Glutamatergic neuron (in vitro differentiated cells): Measurements from ENCODE around the gene ARMC10. TPM values are rescaled to one million over a fixed set of nuclear protein-coding genes. Genes with fewer than 3 reads are reported as not detected.

Experiments used
- DNase-seq: peaks from one replicate; pipeline ENCODE4 v3.0.0; 2022
- H3K27ac Mint-ChIP-seq: one replicate; pipeline ENCODE4 v1.8.0; 2020; ENCODE audit warnings: mild to moderate bottlenecking, mixed read lengths, inconsistent platforms; ENCODE audit not compliant: unreplicated experiment
- H3K27me3 Mint-ChIP-seq: one replicate; pipeline ENCODE4 v1.8.0; 2020; ENCODE audit warnings: mild to moderate bottlenecking, moderate library complexity, mixed read lengths, inconsistent platforms; ENCODE audit not compliant: unreplicated experiment
- H3K36me3 Mint-ChIP-seq: one replicate; pipeline ENCODE4 v1.8.0; 2020; ENCODE audit warnings: mild to moderate bottlenecking, mixed read lengths, inconsistent platforms; ENCODE audit not compliant: unreplicated experiment
- H3K4me1 Mint-ChIP-seq: one replicate; pipeline ENCODE4 v1.8.0; 2020; ENCODE audit warnings: mild to moderate bottlenecking, low read depth, mixed read lengths, inconsistent platforms; ENCODE audit not compliant: unreplicated experiment
- H3K4me3 Mint-ChIP-seq: one replicate; pipeline ENCODE4 v1.8.0; 2020; ENCODE audit warnings: mild to moderate bottlenecking, mixed read lengths, inconsistent platforms; ENCODE audit not compliant: unreplicated experiment
- H3K9me3 Mint-ChIP-seq: one replicate; pipeline ENCODE4 v1.8.0; 2020; ENCODE audit warnings: mild to moderate bottlenecking, moderate library complexity, mixed read lengths, inconsistent platforms; ENCODE audit not compliant: unreplicated experiment
- total RNA-seq: library from RNA; stranded (reverse); fragmentation: NEBNext Ultra II Directional; extraction: Animal tissue kit (Norgen Biotek cat#: 25700); gene quantifications from one replicate; pipeline ENCODE4 v1.2.1, GENCODE V29; 2021; ENCODE audit not compliant: unreplicated experiment
- TF ChIP-seq, protein P1 (sequence below): fragments of 200-600 bp; sonication (generic); IDR thresholded peaks from one replicate; pipeline ENCODE4 v1.5.0; 2021; ENCODE audit not compliant: partially characterized antibody, unreplicated experiment

The ARMC10 gene
- total RNA-seq, 1 donor from 2014 or later, result 16.1 TPM

DNA sequence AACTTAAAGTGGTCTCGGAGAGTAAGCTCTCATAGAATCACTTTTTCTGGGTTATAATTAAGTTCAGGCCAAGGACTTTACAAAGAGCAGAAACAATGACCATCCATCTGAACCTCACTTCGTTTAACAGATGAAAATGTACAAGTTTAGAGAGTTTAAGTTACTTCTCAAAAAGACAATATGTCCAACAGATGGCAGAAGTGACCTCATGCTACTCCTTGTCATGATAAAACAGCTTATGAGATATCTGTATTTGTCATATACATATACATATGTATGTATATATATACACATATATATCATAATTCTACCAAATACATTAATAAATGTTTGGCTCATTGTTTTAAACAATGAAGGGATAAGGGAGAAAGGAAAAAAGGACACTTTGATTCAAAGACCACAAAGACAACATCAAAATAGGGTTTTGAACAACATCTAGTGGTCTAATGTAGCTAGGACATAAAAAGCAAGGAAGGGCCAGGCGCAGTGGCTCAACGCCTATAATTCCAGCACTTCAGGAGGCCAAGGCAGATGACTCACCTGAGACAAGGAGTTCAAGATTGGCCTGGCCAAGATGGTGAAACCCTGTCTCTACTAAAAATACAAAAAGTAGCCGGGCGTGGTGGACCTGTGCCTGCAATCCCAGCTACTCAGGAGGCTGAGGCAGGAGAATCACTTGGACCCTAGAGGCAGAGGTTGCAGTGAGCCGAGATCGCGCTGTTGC lies 56.1 kb downstream of the ARMC10 start:
- Mint-ChIP-seq H3K36me3 (no peaks in the 10 kb centered on the region), H3K9me3 (peaks cover 1% of the 10 kb centered on the region), H3K27me3 (peaks cover 2% of the 10 kb centered on the region), H3K4me3 (no peak overlapping the region), H3K27ac (no peak overlapping the region), H3K4me1 (no peaks in the 10 kb centered on the region)
- TF ChIP-seq, protein P1, sequence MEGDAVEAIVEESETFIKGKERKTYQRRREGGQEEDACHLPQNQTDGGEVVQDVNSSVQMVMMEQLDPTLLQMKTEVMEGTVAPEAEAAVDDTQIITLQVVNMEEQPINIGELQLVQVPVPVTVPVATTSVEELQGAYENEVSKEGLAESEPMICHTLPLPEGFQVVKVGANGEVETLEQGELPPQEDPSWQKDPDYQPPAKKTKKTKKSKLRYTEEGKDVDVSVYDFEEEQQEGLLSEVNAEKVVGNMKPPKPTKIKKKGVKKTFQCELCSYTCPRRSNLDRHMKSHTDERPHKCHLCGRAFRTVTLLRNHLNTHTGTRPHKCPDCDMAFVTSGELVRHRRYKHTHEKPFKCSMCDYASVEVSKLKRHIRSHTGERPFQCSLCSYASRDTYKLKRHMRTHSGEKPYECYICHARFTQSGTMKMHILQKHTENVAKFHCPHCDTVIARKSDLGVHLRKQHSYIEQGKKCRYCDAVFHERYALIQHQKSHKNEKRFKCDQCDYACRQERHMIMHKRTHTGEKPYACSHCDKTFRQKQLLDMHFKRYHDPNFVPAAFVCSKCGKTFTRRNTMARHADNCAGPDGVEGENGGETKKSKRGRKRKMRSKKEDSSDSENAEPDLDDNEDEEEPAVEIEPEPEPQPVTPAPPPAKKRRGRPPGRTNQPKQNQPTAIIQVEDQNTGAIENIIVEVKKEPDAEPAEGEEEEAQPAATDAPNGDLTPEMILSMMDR, result no peak
- DNase-seq, result no peak

DNA sequence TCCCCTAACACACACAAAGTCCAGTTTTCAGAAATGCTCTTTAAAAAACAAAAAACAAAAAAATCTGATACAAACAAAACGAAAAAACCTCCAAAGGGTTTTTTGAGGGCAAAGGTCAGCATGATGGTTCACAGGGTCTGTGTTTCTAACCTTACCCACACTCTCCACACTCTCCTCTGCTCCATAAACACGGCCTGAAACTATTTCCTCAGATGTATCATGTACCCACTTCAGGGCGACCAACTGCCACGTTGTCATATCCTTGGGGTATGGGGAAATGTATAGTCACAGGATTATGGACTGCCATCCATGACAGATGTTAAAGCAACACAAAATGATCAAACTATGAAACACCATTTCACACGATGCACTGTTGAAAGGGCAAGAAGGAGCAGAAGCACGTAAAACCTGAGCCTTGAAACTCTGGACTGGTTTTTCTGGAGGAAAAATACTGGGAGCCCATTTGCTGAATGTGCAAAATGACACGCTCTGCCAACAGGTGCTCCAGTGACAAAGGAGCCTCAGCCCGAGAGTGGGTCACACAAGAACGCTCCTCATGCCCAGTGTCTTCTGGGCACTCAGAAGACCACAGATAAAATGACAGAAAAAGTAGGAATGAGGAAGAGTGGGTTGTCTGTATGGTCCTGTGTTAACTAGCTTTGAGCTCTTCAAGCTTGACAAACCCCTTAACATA lies 58.2 kb downstream of the ARMC10 start:
- Mint-ChIP-seq H3K27me3 (peaks cover 2% of the 10 kb centered on the region), H3K4me1 (no peaks in the 10 kb centered on the region), H3K36me3 (no peaks in the 10 kb centered on the region), H3K27ac (no peak overlapping the region), H3K9me3 (no peaks in the 10 kb centered on the region), H3K4me3 (no peak overlapping the region)
- TF ChIP-seq, protein P1, result no peak
- no peak for DNase-seq

DNA sequence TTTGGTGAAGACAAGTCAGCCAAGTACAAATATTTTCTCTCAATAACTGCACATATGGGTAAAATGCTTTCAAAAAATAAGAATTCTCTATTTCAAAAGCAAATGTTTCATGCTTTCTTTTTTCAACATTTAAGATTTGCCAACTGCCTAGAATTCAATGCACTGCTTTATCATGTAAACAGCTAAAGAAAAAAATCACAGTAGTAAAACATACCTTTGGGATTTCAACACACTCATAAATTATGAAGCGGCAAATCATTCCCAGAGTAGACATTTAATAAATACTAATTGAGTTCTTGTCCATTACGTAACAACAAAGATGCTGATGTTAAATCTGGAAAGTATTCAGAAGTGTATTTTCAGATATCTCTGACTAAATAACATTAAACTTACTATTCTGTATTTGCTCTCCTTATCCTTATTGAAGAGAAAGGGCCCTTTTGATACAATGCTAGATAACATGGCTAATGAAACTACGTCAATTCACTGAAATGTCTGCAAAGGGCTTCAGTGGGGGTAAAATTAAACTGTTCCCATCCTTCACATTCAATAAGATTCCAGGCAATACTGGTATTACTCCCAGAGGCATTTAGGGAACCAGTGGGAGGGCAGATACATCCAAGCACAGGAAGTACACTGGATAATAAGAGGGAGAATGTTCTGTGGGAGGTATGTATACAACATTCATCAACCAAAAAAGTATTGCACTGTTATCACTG lies 60.1 kb downstream of the ARMC10 start:
- TF ChIP-seq, protein P1, result no peak
- H3K4me3 Mint-ChIP-seq, result no peak overlapping the region
- no peaks in the 10 kb centered on the region for H3K9me3 Mint-ChIP-seq
- no peaks in the 10 kb centered on the region for H3K36me3 Mint-ChIP-seq
- H3K27me3 Mint-ChIP-seq, result peaks cover 2% of the 10 kb centered on the region
- no peak overlapping the region for H3K27ac Mint-ChIP-seq
- no peaks in the 10 kb centered on the region for H3K4me1 Mint-ChIP-seq
- no peak for DNase-seq

DNA sequence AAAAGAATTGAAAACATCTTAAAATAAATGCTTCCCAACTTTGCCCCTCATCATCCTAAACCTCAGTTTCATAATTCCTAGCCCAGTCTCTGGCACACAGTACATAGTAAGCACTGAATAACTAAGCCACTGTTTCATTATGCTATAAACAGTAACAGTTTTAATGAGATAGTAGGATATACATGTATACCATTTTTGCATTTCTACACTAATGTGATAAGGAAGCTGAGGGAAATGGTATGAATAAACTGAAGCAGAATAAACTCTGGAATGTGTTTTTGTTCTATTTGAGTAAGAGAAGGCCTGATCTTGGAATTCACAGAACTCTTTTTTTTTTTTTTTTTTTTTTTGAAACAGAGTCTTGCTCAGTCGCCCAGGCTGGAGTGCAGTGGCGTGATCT lies 65.1 kb downstream of the ARMC10 start:
- no peaks in the 10 kb centered on the region for H3K9me3 Mint-ChIP-seq
- H3K27me3 Mint-ChIP-seq, result no peaks in the 10 kb centered on the region
- TF ChIP-seq, protein P1, result no peak
- DNase-seq, result no peak
- no peaks in the 10 kb centered on the region for H3K4me1 Mint-ChIP-seq
- peaks cover 6% of the 10 kb centered on the region for H3K36me3 Mint-ChIP-seq
- H3K4me3 Mint-ChIP-seq, result no peak overlapping the region
- H3K27ac Mint-ChIP-seq, result no peak overlapping the region
